Measurements from ENCODE around the gene OR7G2. TPM values are rescaled to one million over a fixed set of nuclear protein-coding genes. Genes with fewer than 3 reads are reported as not detected.
"Not testable (repeated sequence)": the region's sequence is repeated elsewhere in the genome, so short reads cannot be mapped to it uniquely, and the experiment has no call there.

OR7G2 gene

DNA sequence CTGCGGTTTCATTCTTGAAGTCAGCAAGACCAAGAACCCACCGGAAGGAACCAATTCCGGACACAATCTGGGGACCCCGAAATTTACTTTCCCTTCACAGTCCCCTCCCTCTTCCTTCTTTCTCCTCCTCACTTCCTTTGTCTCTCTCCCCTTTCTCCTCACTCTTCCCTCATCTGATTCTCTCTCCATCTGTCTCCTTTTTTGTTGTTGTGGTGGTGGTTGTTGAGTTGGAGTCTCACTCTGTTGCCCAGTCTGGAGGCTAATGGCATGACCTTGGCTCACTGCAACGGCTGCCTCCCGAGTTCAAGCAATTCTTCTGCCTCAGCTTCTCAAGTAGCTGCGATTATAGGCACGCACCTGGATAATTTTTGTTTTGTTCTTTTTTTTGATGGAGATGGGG, 53.1 kb downstream of the OR7G2 start:
- Histone ChIP-seq H3K27ac (replicated peaks; ENCODE audit: low read length) (no peak overlapping the region), H2AFZ (ENCODE audit: low read length) (no peak overlapping the region), H3K27me3 (ENCODE audit: control insufficient read depth in 3 of 3, insufficient read depth in 3 of 3, low read depth in 1 of 3, low read length in 3 of 3) (peaks cover 0 to 19% (median 0%) of the 10 kb centered on the region in 3 experiments), H3K4me3 (ENCODE audit: low read length in 2 of 2) (no peak overlapping the region), H3K36me3 (replicated peaks in 1 of 2; ENCODE audit: control insufficient read depth in 2 of 2, insufficient read depth in 2 of 2, low read length in 2 of 2) (no peaks in the 10 kb centered on the region), H3K14ac (ENCODE audit: low read length) (no peak overlapping the region), H2BK120ac (ENCODE audit: low read depth, low read length) (no peak overlapping the region), H3K9me3 (replicated peaks in 1 of 2; ENCODE audit: control insufficient read depth in 2 of 2, insufficient read depth in 1 of 2, low read depth in 1 of 2, low read length in 2 of 2) (no peaks in the 10 kb centered on the region), H3K18ac (ENCODE audit: low read length) (no peak overlapping the region), H3K79me1 (ENCODE audit: low read depth, low read length) (no peaks in the 10 kb centered on the region), H3K4me2 (ENCODE audit: insufficient read depth, low read length, poor library complexity, severe bottlenecking) (no peak overlapping the region), H3K23ac (ENCODE audit: low read depth, low read length, poor library complexity) (no peak overlapping the region), H4K91ac (ENCODE audit: low read depth, low read length, poor library complexity) (no peak overlapping the region), H2AK5ac (ENCODE audit: low read depth, low read length) (no peak overlapping the region), H2BK12ac (ENCODE audit: low read length) (no peak overlapping the region), H2BK15ac (ENCODE audit: low read length) (no peak overlapping the region), H2BK5ac (ENCODE audit: low read length) (no peak overlapping the region), H4K8ac (ENCODE audit: low read depth, low read length) (no peak overlapping the region), H3K9ac (ENCODE audit: low read depth, low read length, poor library complexity) (no peak overlapping the region), H3K4me1 (ENCODE audit: control insufficient read depth in 2 of 2, insufficient read depth in 1 of 2, low read depth in 1 of 2, low read length in 2 of 2) (no peaks in the 10 kb centered on the region), H3K4ac (ENCODE audit: low read length) (no peak overlapping the region)
- WGBS, 2 donors (ENCODE audit: extremely low coverage in 2 of 2, insufficient read length in 2 of 2, insufficient replicate concordance in 1 of 2) = no CpG with 5 or more reads among the region's 8 CpGs
- no peak for DNase-seq (ENCODE audit: low spot score)

DNA sequence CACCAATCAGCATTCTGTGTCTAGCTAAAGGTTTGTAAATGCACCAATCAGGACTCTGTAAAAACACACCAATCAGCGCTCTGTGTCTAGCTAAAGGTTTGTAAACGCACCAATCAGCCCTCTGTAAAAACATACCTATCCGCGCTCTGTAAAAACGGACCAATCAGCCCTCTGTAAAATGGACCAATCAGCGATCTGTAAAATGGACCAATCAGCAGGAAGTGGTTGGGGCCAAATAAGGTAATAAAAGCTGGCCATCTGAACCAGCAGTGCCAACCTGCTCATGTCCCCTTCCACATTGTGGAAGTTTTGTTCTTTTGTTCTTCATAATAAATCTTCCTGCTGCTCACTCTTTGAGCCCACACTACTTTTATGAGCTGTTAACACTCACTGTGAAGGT, 53.6 kb downstream of the OR7G2 start:
- not testable (repeated sequence) for H3K9me3 ChIP-seq (replicated peaks in 1 of 2; ENCODE audit: control insufficient read depth in 2 of 2, insufficient read depth in 1 of 2, low read depth in 1 of 2, low read length in 2 of 2); H3K9ac ChIP-seq (ENCODE audit: low read depth, low read length, poor library complexity); H2BK5ac ChIP-seq (ENCODE audit: low read length); H3K23ac ChIP-seq (ENCODE audit: low read depth, low read length, poor library complexity); H2BK15ac ChIP-seq (ENCODE audit: low read length); H3K4me1 ChIP-seq (ENCODE audit: control insufficient read depth in 2 of 2, insufficient read depth in 1 of 2, low read depth in 1 of 2, low read length in 2 of 2); H3K14ac ChIP-seq (ENCODE audit: low read length); H3K4me3 ChIP-seq (ENCODE audit: low read length in 2 of 2); H2BK120ac ChIP-seq (ENCODE audit: low read depth, low read length); H3K79me1 ChIP-seq (ENCODE audit: low read depth, low read length); H2BK12ac ChIP-seq (ENCODE audit: low read length); H3K4ac ChIP-seq (ENCODE audit: low read length); H2AFZ ChIP-seq (ENCODE audit: low read length); H3K4me2 ChIP-seq (ENCODE audit: insufficient read depth, low read length, poor library complexity, severe bottlenecking); H4K91ac ChIP-seq (ENCODE audit: low read depth, low read length, poor library complexity); DNase-seq (ENCODE audit: low spot score); H3K27ac ChIP-seq (replicated peaks; ENCODE audit: low read length); H3K18ac ChIP-seq (ENCODE audit: low read length); H3K36me3 ChIP-seq (replicated peaks in 1 of 2; ENCODE audit: control insufficient read depth in 2 of 2, insufficient read depth in 2 of 2, low read length in 2 of 2); H4K8ac ChIP-seq (ENCODE audit: low read depth, low read length); H2AK5ac ChIP-seq (ENCODE audit: low read depth, low read length)
- H3K27me3 ChIP-seq (ENCODE audit: control insufficient read depth in 3 of 3, insufficient read depth in 3 of 3, low read depth in 1 of 3, low read length in 3 of 3) = peaks cover 0 to 19% (median 0%) of the 10 kb centered on the region in 3 experiments
- WGBS, 2 donors (ENCODE audit: extremely low coverage in 2 of 2, insufficient read length in 2 of 2, insufficient replicate concordance in 1 of 2) = no CpG with 5 or more reads among the region's 6 CpGs

DNA sequence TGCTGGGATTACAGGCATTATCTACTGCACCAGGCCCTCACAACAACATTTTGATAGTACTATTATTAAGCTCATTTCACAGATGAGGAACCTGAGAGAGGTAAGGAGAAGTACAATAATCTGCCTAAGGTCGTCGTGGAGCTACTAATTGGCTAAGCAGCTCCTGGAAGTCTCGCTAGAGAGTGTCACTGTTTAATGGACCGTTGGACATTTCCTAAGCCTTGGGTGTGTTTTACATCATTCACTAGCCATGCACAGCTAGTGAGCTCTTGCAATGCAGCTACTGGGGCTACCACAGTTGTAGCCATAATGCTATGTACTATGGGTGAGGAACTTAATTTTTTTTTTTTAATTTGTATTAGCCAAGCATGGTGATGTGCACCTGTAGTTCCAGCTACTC, 54.4 kb downstream of the OR7G2 start:
- H2BK12ac ChIP-seq (ENCODE audit: low read length) = no peak overlapping the region
- no CpG with 5 or more reads among the region's 4 CpGs for WGBS, 2 donors (ENCODE audit: extremely low coverage in 2 of 2, insufficient read length in 2 of 2, insufficient replicate concordance in 1 of 2)
- H3K23ac ChIP-seq (ENCODE audit: low read depth, low read length, poor library complexity) = no peak overlapping the region
- no peak for DNase-seq (ENCODE audit: low spot score)
- no peak overlapping the region for H3K4me3 ChIP-seq (ENCODE audit: low read length in 2 of 2)
- H3K4me1 ChIP-seq (ENCODE audit: control insufficient read depth in 2 of 2, insufficient read depth in 1 of 2, low read depth in 1 of 2, low read length in 2 of 2) = no peaks in the 10 kb centered on the region
- H2BK15ac ChIP-seq (ENCODE audit: low read length) = no peak overlapping the region
- no peak overlapping the region for H2AK5ac ChIP-seq (ENCODE audit: low read depth, low read length)
- no peak overlapping the region for H4K91ac ChIP-seq (ENCODE audit: low read depth, low read length, poor library complexity)
- H2BK5ac ChIP-seq (ENCODE audit: low read length) = no peak overlapping the region
- no peak overlapping the region for H4K8ac ChIP-seq (ENCODE audit: low read depth, low read length)
- H3K27ac ChIP-seq (replicated peaks; ENCODE audit: low read length) = no peak overlapping the region
- no peaks in the 10 kb centered on the region for H3K79me1 ChIP-seq (ENCODE audit: low read depth, low read length)
- no peak overlapping the region for H3K18ac ChIP-seq (ENCODE audit: low read length)
- H3K14ac ChIP-seq (ENCODE audit: low read length) = no peak overlapping the region
- H3K4ac ChIP-seq (ENCODE audit: low read length) = no peak overlapping the region
- H3K4me2 ChIP-seq (ENCODE audit: insufficient read depth, low read length, poor library complexity, severe bottlenecking) = no peak overlapping the region
- no peak overlapping the region for H3K9ac ChIP-seq (ENCODE audit: low read depth, low read length, poor library complexity)
- no peak overlapping the region for H2BK120ac ChIP-seq (ENCODE audit: low read depth, low read length)
- H3K27me3 ChIP-seq (ENCODE audit: control insufficient read depth in 3 of 3, insufficient read depth in 3 of 3, low read depth in 1 of 3, low read length in 3 of 3) = peaks cover 0 to 19% (median 0%) of the 10 kb centered on the region in 3 experiments
- no peak overlapping the region for H2AFZ ChIP-seq (ENCODE audit: low read length)
- no peaks in the 10 kb centered on the region for H3K9me3 ChIP-seq (replicated peaks in 1 of 2; ENCODE audit: control insufficient read depth in 2 of 2, insufficient read depth in 1 of 2, low read depth in 1 of 2, low read length in 2 of 2)
- H3K36me3 ChIP-seq (replicated peaks in 1 of 2; ENCODE audit: control insufficient read depth in 2 of 2, insufficient read depth in 2 of 2, low read length in 2 of 2) = no peaks in the 10 kb centered on the region

Small RNA genes lying within 50 kb of the gene (small RNA-seq; reads per million reads assigned to genes)
- not detected for gene OR1M4P (ENCODE audit: insufficient read depth)
